ENCODE results near the gene NEK7.

GRCh38 chr1:198255784-198256183 lies 99.0 kb downstream of the NEK7 start:
- no peak for TF ChIP-seq POLR2A (IDR thresholded peaks at IDR 0.05; ENCODE audit: low read depth, low read length)
- no peak for TF ChIP-seq POLR2AphosphoS5 (IDR thresholded peaks at IDR 0.05; ENCODE audit: low read depth, low read length)
- TF ChIP-seq TAF1 (IDR thresholded peaks at IDR 0.05; ENCODE audit: borderline replicate concordance, low read depth, low read length), result no peak

Measured in GM12892 (cell line).